GM21526 (cell line): ENCODE measurements around the gene ZNF280D.

ENCODE experiments used
- ATAC-seq: cut with Tn5 transposase; IDR thresholded peaks from one replicate; pipeline ENCODE4 v1.9.1; 2021; ENCODE audit warnings: moderate library complexity; ENCODE audit not compliant: unreplicated experiment, low FRiP score

The ZNF280D gene

GRCh38 chr15:56654216-56654615, 79.1 kb downstream of the ZNF280D start:
- no peak for ATAC-seq

DNA sequence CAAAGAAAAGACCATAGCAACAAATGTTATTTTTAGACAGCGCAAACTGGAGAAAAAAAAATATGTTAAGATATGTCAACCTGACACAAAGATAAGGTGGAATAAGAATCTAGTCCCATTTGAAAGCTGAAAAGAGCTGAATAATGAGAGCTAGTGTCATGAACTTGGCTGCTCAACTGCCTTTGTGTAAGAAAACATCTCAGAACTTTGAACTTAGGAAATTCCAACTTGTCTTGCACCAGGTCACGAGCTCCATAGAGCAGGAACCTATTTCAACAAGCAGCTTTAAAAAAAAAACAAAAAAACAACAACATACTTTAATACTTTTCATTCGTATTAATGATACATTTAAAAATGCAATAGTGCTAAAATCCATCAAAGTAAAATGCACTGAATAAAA, 79.5 kb downstream of the ZNF280D start:
- ATAC-seq = no peak

GRCh38 chr15:56653107-56653506, 80.2 kb downstream of the ZNF280D start:
- no peak for ATAC-seq

- no peak for ATAC-seq
Observed at GRCh38 chr15:56648311-56648710, 85.0 kb downstream of the ZNF280D start.

DNA sequence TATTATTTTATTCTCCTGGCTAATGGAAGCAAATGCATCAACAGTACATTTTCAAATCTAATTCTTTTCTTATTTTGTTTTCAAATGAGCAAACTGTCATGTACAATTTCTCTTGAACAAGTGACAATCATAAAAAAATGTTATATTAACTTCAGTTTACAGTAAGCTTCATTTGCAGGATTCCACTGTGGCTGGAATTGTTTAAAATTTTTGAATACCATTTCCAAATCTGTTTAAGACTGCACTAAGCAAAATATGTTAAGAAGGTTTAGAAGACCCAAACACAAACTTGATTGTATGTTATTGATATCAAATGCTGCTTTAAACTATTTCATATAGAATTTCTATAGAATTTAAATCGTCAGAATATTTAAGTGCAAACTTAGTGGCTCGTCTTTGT, 92.8 kb downstream of the ZNF280D start:
- ATAC-seq = no peak

DNA sequence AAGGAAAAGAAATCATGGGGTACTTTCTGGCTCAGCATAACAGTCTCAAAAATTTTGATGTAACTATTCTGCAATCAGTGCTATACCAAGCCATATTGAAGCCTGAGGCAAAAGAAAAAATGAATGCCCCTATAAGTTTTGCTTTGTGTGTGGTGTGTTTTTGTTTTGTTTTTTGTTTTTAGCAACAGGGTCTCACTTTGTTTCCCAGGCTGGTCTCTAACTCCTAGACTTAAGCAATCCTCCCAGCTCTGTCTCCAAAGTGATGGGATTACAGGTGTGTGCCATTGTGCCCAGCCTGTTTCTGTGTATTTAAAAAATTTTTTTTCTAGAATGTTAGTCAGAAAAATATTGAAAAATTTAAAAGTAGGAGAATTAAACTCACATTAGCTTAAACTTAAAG, 93.2 kb downstream of the ZNF280D start:
- no peak for ATAC-seq

GRCh38 chr15:56639631-56640030, 93.7 kb downstream of the ZNF280D start:
- ATAC-seq = no peak

DNA sequence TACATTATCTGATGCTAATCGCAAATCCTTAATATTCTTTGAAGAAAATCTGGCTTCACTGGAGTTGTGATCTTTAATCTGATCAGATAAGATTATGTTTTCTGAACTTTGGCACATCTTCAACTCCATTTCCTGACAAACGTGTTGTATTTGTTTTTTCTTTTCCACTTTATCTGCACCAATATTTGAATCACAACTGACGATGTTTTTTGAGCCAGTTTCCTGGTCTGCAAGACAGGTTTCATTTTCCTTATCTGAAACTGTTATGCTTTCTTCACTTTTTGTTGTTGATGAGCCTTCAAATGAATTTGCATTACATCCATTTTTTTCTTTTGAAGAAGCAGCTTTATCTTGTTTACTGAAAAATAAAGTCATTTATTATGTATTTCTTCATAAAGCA, 101.5 kb downstream of the ZNF280D start:
- no peak for ATAC-seq

GRCh38 chr15:56628893-56629532, 104.3 kb downstream of the ZNF280D start:
- no peak for ATAC-seq

GRCh38 chr15:56619887-56620286, 113.4 kb downstream of the ZNF280D start:
- no peak for ATAC-seq

DNA sequence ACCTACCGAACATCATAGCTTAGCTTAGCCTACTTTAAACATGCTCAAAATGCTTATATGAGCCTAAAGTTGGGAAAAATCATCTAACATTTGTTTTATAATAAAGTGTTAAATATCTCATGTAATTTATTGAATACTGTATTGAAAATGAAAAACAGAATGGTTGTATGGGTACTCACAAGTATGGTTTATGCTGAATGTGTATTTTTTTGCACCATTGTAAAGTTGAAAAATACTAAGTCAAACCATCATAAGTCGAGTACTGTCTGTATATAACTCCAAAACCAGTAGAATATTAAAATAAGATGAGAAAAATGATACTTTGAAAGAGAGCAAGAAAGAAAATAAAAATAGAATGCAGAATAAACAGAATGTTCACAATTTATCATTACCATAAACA, 115.7 kb downstream of the ZNF280D start:
- ATAC-seq = no peak

- ATAC-seq = no peak
Observed at GRCh38 chr15:56616551-56616950, 116.8 kb downstream of the ZNF280D start.

- no peak for ATAC-seq
Observed at GRCh38 chr15:56613811-56614210, 119.5 kb downstream of the ZNF280D start.

GRCh38 chr15:56608993-56609392, 124.3 kb downstream of the ZNF280D start:
- peak; percentile 45 for ATAC-seq

DNA sequence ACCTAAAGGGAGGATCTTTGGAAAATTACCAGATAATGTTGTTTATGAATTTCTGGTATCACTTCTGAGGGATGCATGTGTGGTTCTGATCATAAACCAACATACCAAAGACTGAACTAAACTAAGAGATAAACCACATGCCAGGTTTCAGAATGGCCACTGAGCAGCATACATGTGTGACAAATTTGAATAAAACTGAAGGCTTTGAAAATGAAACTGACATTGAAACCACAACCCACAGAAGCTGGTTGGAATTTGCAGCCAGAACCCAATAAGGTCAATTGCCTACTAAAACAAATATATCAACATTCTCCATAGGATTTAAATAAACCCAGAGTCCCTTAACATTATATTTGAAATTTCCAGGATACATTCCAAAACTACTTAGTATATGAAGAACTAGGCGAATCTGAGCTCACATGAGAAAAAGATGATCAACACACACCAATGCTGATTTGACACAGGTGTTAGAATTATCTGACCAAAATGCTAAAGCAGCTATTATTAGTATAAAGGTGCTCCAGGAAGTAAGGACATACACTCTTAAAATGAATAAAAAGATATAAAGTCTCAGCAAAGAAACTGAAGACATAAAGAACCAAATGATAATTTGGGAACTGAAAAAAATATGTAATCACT, 125.0 kb downstream of the ZNF280D start:
- peak; percentile 94 for ATAC-seq

GRCh38 chr15:56602253-56602652, 131.1 kb downstream of the ZNF280D start:
- ATAC-seq = no peak

- ATAC-seq = no peak
Observed at GRCh38 chr15:56600380-56600779, 132.9 kb downstream of the ZNF280D start.

DNA sequence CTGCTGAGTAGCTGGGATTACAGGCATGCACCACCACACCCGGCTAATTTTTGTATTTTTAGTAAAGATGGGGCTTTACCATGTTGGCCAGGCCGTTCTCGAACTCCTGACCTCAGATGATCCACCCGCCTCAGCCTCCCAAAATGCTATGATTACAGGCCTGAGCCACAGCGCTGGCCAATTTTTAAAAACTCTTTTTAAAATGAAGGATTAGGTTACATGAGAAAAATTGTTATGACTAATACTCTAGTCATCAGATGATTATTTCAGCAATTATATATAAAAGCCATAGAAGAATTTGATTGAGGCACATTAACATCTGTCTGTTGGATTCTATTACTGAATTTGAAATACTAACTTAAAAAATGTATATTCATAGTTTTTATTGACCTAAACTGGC, 134.3 kb downstream of the ZNF280D start:
- no peak for ATAC-seq

DNA sequence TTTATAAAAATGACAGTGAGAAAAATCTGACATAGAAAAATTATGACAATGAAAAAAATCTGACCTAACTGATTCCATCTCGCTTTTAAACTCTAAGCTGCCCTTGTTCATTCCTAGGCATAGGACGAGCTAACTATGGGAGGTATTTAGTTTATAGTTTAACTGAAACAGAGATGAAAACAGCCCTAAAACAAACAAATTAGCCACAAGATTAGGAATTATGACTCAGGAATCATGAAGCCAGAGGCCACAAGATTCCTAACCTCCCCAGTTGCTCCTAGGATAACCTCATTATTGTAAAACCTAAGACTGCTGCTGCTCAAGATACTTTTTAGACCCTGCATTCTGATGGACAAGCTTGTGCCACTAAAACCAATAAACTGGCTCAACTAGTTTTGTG, 145.6 kb downstream of the ZNF280D start:
- ATAC-seq = no peak

DNA sequence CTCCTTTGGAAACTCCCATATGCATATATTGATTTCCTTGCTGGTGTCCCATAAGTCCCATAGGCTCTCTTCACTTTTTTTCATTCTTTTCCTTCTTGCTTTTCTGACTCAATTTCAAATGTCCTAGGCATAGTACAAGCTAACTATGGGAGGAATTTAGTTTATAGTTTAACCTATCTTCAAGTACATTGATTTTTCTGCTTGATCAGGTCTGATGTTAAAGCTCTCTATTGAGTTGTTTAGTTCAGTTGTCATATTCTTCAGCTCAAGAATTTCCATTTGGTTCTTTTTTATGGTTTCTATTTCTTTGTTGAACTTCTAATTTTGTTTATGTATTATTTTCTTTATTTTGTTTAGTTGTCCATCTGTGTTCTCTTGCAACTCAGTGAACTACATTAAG, 147.1 kb downstream of the ZNF280D start:
- ATAC-seq = no peak

DNA sequence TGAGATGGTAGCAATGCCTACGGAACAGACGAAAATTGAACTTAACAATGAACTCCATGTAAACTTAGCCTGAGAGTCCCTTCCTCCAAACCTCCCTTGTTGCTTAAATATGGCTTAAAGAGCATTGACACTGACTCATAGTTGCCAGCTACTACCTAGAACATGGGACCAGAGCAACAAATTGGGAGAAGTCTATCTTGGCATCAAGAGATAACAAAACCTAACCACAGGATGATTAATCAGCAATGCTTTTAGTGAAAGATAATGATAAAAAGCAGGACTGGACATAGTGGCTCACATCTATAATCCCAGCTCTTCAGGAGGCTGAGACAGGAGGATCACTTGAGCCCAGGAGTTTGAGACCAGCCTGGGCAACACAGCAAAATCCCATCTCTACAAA, 150.5 kb downstream of the ZNF280D start:
- no peak for ATAC-seq
